IMR-90 (cell line): ENCODE results near the gene TMEM237.

Source experiments
- CTCF ChIP-seq: conservative IDR thresholded peaks from 2 replicates; pipeline ENCODE4 v1.5.1; 2012; ENCODE audit warnings: mild to moderate bottlenecking, low read depth, low read length, improper control_type of control experiment
- ELK1 ChIP-seq: fragments of 150-350 bp; IDR thresholded peaks from 2 replicates; pipeline ENCODE4 v1.6.1; 2016; ENCODE audit warnings: low read depth, mild to moderate bottlenecking, low read length, moderate library complexity, borderline replicate concordance

DNA sequence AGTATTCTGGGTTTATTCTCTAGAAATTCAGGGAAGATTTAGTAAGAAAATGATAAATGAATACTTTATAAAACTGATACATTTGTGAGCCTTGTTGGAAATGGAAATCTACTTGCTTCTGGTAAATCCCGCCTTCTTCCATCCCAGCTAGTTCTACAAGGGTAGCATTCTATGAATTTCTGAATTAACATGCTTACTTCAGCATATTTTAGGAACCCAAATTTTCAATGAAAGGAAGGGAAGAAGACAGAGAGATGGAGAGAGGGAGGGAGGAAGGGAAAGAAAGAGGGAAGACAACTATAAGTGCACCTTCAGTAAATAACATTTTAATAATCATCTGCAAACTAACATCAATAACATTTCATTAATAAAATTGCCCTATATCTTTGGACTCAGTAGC is 26.6 kb upstream of the TMEM237 start:
- TF ChIP-seq ELK1 (no peak), CTCF (no peak)
